Duodenal mucosa (tissue), 2 donors: ENCODE data around the gene LRRC71.

Experiments used
- H3K27ac ChIP-seq: one replicate; pipeline ENCODE4 v1.7.0; 2013; ENCODE audit warnings: low read depth, low read length
- H3K27me3 ChIP-seq, 2 donors: one replicate each; pipeline ENCODE4 v1.7.0; 2013; ENCODE audit warnings: low read length in 2 of 2, control low read depth in 1 of 2; ENCODE audit not compliant: insufficient read depth in 2 of 2, control insufficient read depth in 1 of 2
- H3K36me3 ChIP-seq, 2 donors: one replicate each; pipeline ENCODE4 v1.7.0; 2013; ENCODE audit warnings: low read length in 2 of 2, control low read depth in 1 of 2; ENCODE audit not compliant: insufficient read depth in 2 of 2, control insufficient read depth in 1 of 2
- H3K4me1 ChIP-seq, 2 donors: one replicate each; pipeline ENCODE4 v1.7.0; 2013; ENCODE audit warnings: low read length in 2 of 2, control low read depth in 1 of 2; ENCODE audit not compliant: insufficient read depth in 2 of 2, control insufficient read depth in 1 of 2
- H3K4me3 ChIP-seq, 2 donors: one replicate each; pipeline ENCODE4 v1.7.0; 2013; ENCODE audit warnings: low read length in 2 of 2, low read depth in 1 of 2
- H3K9ac ChIP-seq, 2 donors: one replicate each; pipeline ENCODE4 v1.7.0; 2013; ENCODE audit warnings: low read length in 2 of 2, low read depth in 1 of 2
- H3K9me3 ChIP-seq, 2 donors: one replicate each; pipeline ENCODE4 v1.7.0; 2013; ENCODE audit warnings: low read length in 2 of 2, control low read depth in 1 of 2; ENCODE audit not compliant: control insufficient read depth in 1 of 2

LRRC71 gene

GRCh38 chr1:156905651-156906050, 14.8 kb upstream of the LRRC71 start:
- peaks cover 9 to 23% of the 10 kb centered on the region in 2 donors for H3K27me3 ChIP-seq
- no peak overlapping the region for H3K9ac ChIP-seq
- H3K27ac ChIP-seq, result no peak overlapping the region
- H3K36me3 ChIP-seq, result no peaks in the 10 kb centered on the region
- no peak overlapping the region for H3K4me3 ChIP-seq
- no peaks in the 10 kb centered on the region for H3K9me3 ChIP-seq
- H3K4me1 ChIP-seq, result peaks cover 4 to 5% of the 10 kb centered on the region in 2 donors

- Histone ChIP-seq H3K27me3 (peaks cover 9 to 21% of the 10 kb centered on the region in 2 donors), H3K4me1 (peaks cover 5% of the 10 kb centered on the region in 2 donors), H3K36me3 (no peaks in the 10 kb centered on the region)
Observed at GRCh38 chr1:156906206-156906906, 14.1 kb upstream of the LRRC71 start.

DNA sequence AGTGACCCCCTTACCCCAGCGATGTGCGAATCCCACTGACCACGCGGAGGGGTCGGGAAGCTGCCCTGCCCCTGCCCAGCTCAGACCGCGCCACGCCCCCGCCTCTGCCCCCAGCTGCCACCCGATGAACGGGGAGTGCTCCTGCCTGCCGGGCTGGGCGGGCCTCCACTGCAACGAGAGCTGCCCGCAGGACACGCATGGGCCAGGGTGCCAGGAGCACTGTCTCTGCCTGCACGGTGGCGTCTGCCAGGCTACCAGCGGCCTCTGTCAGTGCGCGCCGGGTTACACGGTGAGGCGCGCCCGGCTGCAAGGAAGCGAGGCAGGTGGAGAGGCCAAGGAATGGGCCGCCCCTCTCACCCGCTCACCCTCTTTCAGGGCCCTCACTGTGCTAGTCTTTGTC, 11.9 kb upstream of the LRRC71 start:
- Histone ChIP-seq H3K9ac (no peak overlapping the region), H3K36me3 (no peaks in the 10 kb centered on the region), H3K27me3 (peaks cover 9 to 21% of the 10 kb centered on the region in 2 donors), H3K4me3 (no peak overlapping the region), H3K9me3 (no peaks in the 10 kb centered on the region), H3K27ac (no peak overlapping the region), H3K4me1 (peaks cover 5% of the 10 kb centered on the region in 2 donors)

More at GRCh38 chr1:156906206-156906906, 14.1 kb upstream of the LRRC71 start:
- Histone ChIP-seq H3K9me3 (no peaks in the 10 kb centered on the region), H3K4me3 (no peak overlapping the region), H3K9ac (no peak overlapping the region), H3K27ac (no peak overlapping the region)

DNA sequence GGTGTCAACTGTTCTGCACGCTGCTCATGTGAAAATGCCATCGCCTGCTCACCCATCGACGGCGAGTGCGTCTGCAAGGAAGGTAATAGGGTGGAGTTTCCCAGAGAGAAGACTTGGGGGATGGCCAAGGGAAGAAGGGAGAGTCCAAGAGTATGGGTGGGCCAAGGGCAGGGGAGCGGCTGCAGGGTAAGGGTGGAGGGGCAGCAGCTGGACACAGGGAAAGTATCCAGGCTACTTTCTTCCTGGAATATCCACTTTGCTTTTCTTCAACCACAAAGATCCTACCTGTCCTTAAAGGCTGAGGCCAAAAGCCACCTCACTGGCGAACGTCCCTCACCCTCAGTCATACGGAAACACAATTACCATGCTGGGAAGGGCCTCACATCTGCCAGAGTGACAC, 11.5 kb upstream of the LRRC71 start:
- Histone ChIP-seq H3K4me1 (peaks cover 5% of the 10 kb centered on the region in 2 donors), H3K27me3 (peaks cover 9 to 21% of the 10 kb centered on the region in 2 donors), H3K9me3 (no peaks in the 10 kb centered on the region), H3K27ac (no peak overlapping the region), H3K4me3 (no peak overlapping the region), H3K36me3 (no peaks in the 10 kb centered on the region), H3K9ac (no peak overlapping the region)

GRCh38 chr1:156909671-156910070, 10.8 kb upstream of the LRRC71 start:
- Histone ChIP-seq H3K4me1 (peaks cover 2 to 5% of the 10 kb centered on the region in 2 donors), H3K27me3 (peaks cover 9 to 27% of the 10 kb centered on the region in 2 donors), H3K9me3 (no peaks in the 10 kb centered on the region), H3K27ac (no peak overlapping the region), H3K9ac (no peak overlapping the region), H3K36me3 (no peaks in the 10 kb centered on the region), H3K4me3 (no peak overlapping the region)

- Histone ChIP-seq H3K36me3 (peaks cover 0 to 2% of the 10 kb centered on the region in 2 donors), H3K9ac (no peak overlapping the region), H3K9me3 (no peaks in the 10 kb centered on the region), H3K4me3 (no peak overlapping the region), H3K27me3 (peaks cover 9 to 31% of the 10 kb centered on the region in 2 donors), H3K27ac (no peak overlapping the region), H3K4me1 (peaks cover 0 to 5% of the 10 kb centered on the region in 2 donors)
Observed at GRCh38 chr1:156910309-156910782, 10.1 kb upstream of the LRRC71 start.

- no peak overlapping the region for H3K27ac ChIP-seq
- peaks cover 0 to 5% of the 10 kb centered on the region in 2 donors for H3K4me1 ChIP-seq
- H3K9me3 ChIP-seq, result no peaks in the 10 kb centered on the region
- H3K36me3 ChIP-seq, result peaks cover 0 to 4% of the 10 kb centered on the region in 2 donors
- H3K4me3 ChIP-seq, result no peak overlapping the region
- H3K9ac ChIP-seq, result no peak overlapping the region
- H3K27me3 ChIP-seq, result peaks cover 9 to 29% of the 10 kb centered on the region in 2 donors
Observed at GRCh38 chr1:156911577-156912298, 8.7 kb upstream of the LRRC71 start.

- H3K4me3 ChIP-seq, result no peak overlapping the region
- H3K4me1 ChIP-seq, result peaks cover 0 to 5% of the 10 kb centered on the region in 2 donors
- H3K9me3 ChIP-seq, result no peaks in the 10 kb centered on the region
- H3K36me3 ChIP-seq, result peaks cover 0 to 4% of the 10 kb centered on the region in 2 donors
- peaks cover 9 to 27% of the 10 kb centered on the region in 2 donors for H3K27me3 ChIP-seq
- H3K9ac ChIP-seq, result no peak overlapping the region
- no peak overlapping the region for H3K27ac ChIP-seq
Observed at GRCh38 chr1:156912310-156912709, 8.1 kb upstream of the LRRC71 start.

DNA sequence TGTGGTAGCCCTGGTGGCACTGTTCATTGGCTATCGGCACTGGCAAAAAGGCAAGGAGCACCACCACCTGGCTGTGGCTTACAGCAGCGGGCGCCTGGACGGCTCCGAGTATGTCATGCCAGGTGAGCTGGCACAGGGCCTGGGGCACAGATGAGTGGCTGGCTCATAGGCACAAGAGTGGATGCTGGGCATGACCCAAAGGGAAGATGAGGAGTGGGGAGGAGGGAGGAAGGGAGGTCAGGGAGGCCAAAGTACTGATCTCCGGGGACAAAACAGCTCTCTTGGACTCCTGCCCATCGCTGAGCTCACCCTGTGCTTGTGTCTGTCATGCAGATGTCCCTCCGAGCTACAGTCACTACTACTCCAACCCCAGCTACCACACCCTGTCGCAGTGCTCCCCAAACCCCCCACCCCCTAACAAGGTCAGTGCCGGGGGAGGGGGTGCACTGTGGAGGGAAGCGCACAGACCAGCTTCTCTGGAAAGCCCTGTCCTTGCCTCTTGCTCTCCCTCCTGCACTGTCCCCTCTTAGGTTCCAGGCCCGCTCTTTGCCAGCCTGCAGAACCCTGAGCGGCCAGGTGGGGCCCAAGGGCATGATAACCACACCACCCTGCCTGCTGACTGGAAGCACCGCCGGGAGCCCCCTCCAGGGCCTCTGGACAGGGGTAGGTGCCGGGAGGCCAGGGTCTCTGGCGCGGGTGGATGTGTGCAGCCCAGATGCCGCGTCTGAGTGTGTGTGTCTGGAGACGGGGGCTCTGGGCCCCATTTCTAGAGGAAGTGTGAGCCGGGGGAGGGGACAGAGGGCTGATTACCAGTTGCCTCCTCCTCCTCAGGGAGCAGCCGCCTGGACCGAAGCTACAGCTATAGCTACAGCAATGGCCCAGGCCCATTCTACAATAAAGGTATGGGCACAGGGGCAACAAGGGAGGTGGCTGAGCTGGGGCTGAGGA, 7.3 kb upstream of the LRRC71 start:
- Histone ChIP-seq H3K9ac (no peak overlapping the region), H3K27me3 (peaks cover 9 to 27% of the 10 kb centered on the region in 2 donors), H3K36me3 (peaks cover 0 to 4% of the 10 kb centered on the region in 2 donors), H3K9me3 (no peaks in the 10 kb centered on the region), H3K4me1 (peaks cover 0 to 5% of the 10 kb centered on the region in 2 donors), H3K4me3 (no peak overlapping the region), H3K27ac (no peak overlapping the region)
